ENCODE results near the gene DNAH6.

DNA sequence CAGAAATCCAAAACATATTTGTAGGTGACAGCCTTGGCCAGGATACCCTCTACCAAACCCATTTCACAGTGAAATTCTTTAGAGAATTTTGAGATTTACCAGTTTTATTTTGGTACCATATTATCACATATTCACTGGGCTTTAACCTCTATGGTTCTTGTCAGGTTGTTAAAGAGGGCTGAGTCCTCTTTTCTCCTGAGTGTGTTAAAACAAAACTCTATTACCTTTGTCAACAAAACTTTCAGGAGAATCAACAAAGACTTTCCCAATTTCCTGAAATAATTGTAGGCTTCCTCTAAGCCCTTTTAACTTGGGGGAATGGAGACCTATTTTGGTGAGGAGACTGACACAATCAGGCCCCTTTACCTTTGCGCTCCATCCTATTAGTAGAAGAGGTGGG is 209.4 kb downstream of the DNAH6 start:
- TF ChIP-seq RB1 (IDR thresholded peaks at IDR 0.05; ENCODE audit: borderline replicate concordance) (no peak), EZH2 (IDR thresholded peaks at IDR 0.05; ENCODE audit: borderline replicate concordance, control insufficient read depth, low read depth, low read length) (no peak), POLR2AphosphoS5 (IDR thresholded peaks at IDR 0.05; ENCODE audit: low read length) (no peak), CREM (IDR thresholded peaks at IDR 0.05; ENCODE audit: low read depth) (no peak), EP300 (IDR thresholded peaks at IDR 0.05; ENCODE audit: borderline replicate concordance in 1 of 2, control insufficient read depth in 1 of 2, low read depth in 2 of 2, low read length in 2 of 2) (no peak), FOS (IDR thresholded peaks at IDR 0.05; ENCODE audit: borderline replicate concordance, extremely low read depth, insufficient read length) (no peak), KAT2A (conservative IDR thresholded peaks at IDR 0.05; ENCODE audit: control insufficient read depth, low read depth, low read length) (no peak), SUPT20H (IDR thresholded peaks at IDR 0.05; ENCODE audit: borderline replicate concordance, control insufficient read depth, low read depth, low read length) (no peak), POLR2A (IDR thresholded peaks at IDR 0.05; ENCODE audit: low read depth, low read length) (no peak), MAX (IDR thresholded peaks at IDR 0.05; ENCODE audit: low read depth, low read length) (no peak), EGR1 (IDR thresholded peaks at IDR 0.05; ENCODE audit: borderline replicate concordance in 1 of 2, low read depth in 2 of 2, low read length in 2 of 2) (no peak)
- TF ChIP-seq, protein P1, sequence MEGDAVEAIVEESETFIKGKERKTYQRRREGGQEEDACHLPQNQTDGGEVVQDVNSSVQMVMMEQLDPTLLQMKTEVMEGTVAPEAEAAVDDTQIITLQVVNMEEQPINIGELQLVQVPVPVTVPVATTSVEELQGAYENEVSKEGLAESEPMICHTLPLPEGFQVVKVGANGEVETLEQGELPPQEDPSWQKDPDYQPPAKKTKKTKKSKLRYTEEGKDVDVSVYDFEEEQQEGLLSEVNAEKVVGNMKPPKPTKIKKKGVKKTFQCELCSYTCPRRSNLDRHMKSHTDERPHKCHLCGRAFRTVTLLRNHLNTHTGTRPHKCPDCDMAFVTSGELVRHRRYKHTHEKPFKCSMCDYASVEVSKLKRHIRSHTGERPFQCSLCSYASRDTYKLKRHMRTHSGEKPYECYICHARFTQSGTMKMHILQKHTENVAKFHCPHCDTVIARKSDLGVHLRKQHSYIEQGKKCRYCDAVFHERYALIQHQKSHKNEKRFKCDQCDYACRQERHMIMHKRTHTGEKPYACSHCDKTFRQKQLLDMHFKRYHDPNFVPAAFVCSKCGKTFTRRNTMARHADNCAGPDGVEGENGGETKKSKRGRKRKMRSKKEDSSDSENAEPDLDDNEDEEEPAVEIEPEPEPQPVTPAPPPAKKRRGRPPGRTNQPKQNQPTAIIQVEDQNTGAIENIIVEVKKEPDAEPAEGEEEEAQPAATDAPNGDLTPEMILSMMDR (IDR thresholded peaks at IDR 0.05 in 2 of 3, conservative IDR thresholded peaks at IDR 0.05 in 1 of 3; ENCODE audit: control insufficient read depth in 2 of 3, extremely low read depth in 1 of 3, insufficient read depth in 1 of 3, low read depth in 3 of 3, low read length in 3 of 3) = no peak

Measured in GM12878 (cell line).